ENCODE measurements around the gene RNF224. TPM values are rescaled to one million over a fixed set of nuclear protein-coding genes. Genes with fewer than 3 reads are reported as not detected.
A peak's percentile ranks its signal among the peaks of the same experiment; 100 is the strongest.

RNF224 gene
- total and polyA plus RNA-seq, 2 experiments from 2014 or later: not detected

DNA sequence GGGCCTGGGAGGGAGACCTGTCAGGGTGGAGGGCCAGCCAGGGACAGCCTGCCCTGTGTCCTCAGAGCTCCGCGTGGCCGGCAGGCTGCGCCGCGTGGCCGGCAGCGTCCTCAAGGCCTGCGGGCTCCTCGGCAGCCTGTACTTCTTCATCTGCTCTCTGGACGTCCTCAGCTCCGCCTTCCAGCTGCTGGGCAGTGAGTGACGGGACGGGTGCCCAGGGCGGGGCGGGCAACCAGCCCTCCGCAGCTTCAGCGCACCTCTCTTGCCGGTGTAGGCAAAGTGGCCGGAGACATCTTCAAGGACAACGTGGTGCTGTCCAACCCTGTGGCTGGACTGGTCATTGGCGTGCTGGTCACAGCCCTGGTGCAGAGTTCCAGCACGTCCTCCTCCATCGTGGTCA, 5.2 kb downstream of the RNF224 start:
- no peaks in the 10 kb centered on the region for H3K27me3 ChIP-seq
- TF ChIP-seq, protein P1, sequence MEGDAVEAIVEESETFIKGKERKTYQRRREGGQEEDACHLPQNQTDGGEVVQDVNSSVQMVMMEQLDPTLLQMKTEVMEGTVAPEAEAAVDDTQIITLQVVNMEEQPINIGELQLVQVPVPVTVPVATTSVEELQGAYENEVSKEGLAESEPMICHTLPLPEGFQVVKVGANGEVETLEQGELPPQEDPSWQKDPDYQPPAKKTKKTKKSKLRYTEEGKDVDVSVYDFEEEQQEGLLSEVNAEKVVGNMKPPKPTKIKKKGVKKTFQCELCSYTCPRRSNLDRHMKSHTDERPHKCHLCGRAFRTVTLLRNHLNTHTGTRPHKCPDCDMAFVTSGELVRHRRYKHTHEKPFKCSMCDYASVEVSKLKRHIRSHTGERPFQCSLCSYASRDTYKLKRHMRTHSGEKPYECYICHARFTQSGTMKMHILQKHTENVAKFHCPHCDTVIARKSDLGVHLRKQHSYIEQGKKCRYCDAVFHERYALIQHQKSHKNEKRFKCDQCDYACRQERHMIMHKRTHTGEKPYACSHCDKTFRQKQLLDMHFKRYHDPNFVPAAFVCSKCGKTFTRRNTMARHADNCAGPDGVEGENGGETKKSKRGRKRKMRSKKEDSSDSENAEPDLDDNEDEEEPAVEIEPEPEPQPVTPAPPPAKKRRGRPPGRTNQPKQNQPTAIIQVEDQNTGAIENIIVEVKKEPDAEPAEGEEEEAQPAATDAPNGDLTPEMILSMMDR (IDR thresholded peaks at IDR 0.05; ENCODE audit: low read depth, low read length): no peak
- H3K4me1 ChIP-seq (ENCODE audit: low read depth): peaks cover 17% of the 10 kb centered on the region
- H3K27ac ChIP-seq: no peak overlapping the region
- no peak for DNase-seq (ENCODE audit: low read depth in 1 of 2, low spot score in 1 of 2)
- no peak overlapping the region for H3K4me3 ChIP-seq
- H3K9me3 ChIP-seq (ENCODE audit: low read depth): no peaks in the 10 kb centered on the region
- H3K36me3 ChIP-seq: no peaks in the 10 kb centered on the region

DNA sequence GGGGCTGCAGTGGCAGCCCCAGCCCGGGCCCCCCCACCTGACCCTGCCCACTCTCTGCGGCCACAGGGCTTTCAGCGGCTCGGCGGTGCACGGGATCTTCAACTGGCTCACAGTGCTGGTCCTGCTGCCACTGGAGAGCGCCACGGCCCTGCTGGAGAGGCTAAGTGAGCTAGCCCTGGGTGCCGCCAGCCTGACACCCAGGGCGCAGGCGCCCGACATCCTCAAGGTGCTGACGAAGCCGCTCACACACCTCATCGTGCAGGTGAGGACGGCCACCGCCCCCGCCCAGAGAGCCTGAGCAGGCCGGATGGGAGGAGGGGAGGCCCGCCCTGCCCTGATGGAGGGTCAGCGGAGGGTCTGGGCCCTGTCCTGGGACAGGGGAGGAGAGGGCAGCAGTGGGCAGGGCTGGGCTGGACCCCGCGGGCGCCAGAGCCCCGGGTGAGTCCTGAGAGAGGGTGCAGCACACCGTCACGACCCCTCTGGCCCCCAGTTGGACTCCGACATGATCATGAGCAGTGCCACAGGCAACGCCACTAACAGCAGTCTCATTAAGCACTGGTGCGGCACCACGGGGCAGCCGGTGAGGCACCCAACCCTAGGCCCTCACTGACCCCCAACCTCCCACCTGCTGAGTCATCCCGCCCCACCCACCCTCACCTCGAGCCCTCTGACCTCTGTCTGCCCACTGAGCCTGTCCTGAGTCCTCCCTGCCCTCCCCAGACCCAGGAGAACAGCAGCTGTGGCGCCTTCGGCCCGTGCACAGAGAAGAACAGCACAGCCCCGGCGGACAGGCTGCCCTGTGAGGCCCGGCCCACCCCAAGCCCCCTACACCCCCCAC, 6.1 kb downstream of the RNF224 start:
- Histone ChIP-seq H3K27me3 (no peaks in the 10 kb centered on the region), H3K4me1 (ENCODE audit: low read depth) (peaks cover 14% of the 10 kb centered on the region), H3K4me3 (no peak overlapping the region), H3K9me3 (ENCODE audit: low read depth) (no peaks in the 10 kb centered on the region), H3K27ac (no peak overlapping the region), H3K36me3 (no peaks in the 10 kb centered on the region)
- TF ChIP-seq, protein P1 (IDR thresholded peaks at IDR 0.05; ENCODE audit: low read depth, low read length): no peak
- no peak for DNase-seq (ENCODE audit: low read depth in 1 of 2, low spot score in 1 of 2)

DNA sequence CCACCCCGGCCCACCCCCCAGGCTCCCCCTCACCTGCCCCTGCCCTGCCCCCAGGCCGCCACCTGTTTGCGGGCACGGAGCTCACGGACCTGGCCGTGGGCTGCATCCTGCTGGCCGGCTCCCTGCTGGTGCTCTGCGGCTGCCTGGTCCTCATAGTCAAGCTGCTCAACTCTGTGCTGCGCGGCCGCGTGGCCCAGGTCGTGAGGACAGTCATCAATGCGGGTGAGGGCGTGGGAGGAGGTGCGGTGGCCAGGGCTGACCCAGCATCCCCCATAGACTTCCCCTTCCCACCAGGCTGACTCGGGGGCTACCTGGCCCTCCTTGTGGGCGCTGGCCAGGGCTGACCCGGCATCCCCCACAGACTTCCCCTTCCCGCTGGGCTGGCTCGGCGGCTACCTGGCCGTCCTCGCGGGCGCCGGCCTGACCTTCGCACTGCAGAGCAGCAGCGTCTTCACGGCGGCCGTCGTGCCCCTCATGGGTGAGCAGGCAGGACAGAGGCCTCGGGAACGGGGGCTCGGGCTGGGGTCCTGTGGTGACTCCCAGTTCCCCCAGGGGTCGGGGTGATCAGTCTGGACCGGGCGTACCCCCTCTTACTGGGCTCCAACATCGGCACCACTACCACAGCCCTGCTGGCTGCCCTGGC, 6.9 kb downstream of the RNF224 start:
- DNase-seq (ENCODE audit: low read depth in 1 of 2, low spot score in 1 of 2): no peak
- Histone ChIP-seq H3K4me3 (no peak overlapping the region), H3K9me3 (ENCODE audit: low read depth) (no peaks in the 10 kb centered on the region), H3K36me3 (no peaks in the 10 kb centered on the region), H3K27ac (no peak overlapping the region), H3K27me3 (no peaks in the 10 kb centered on the region), H3K4me1 (ENCODE audit: low read depth) (peaks cover 14% of the 10 kb centered on the region)
- TF ChIP-seq, protein P1 (IDR thresholded peaks at IDR 0.05; ENCODE audit: low read depth, low read length): no peak

DNA sequence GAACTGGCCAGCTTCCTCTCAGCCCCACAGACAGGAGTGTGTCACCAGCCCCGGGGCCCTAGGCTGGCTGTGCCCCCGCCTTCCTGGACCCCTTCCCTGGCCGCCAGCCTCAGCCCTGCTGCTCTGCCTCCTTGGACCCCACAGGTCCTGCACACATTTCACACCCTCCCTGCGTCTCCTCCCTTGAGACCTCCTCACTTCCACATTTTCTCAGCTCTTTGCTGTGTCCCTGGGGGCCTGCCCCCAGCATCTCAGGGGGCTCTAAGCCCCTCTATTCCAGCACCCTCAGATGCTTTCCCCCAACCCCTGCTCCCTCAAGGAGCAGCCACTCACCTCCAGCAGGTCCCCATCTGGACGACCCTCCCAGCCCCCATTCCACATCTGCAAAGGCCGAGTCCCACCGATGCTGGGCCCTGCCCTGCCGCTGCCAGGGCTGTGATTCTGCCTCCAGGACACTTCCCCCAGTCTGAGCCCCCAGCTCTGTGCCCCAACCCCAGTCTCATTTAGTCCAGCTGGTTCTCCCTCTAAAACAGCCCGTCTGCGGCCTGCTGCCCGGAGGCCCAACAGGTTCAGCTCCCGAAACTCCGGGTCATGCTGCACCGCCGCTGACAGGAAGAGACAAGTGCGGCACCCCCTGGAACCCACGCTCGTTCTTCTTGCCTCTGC, 7.6 kb downstream of the RNF224 start:
- Histone ChIP-seq H3K9me3 (ENCODE audit: low read depth) (no peaks in the 10 kb centered on the region), H3K27ac (no peak overlapping the region), H3K4me1 (ENCODE audit: low read depth) (peaks cover 14% of the 10 kb centered on the region), H3K4me3 (no peak overlapping the region), H3K36me3 (no peaks in the 10 kb centered on the region), H3K27me3 (no peaks in the 10 kb centered on the region)
- DNase-seq (ENCODE audit: low read depth in 1 of 2, low spot score in 1 of 2): no peak
- TF ChIP-seq, protein P1 (IDR thresholded peaks at IDR 0.05; ENCODE audit: low read depth, low read length): no peak

DNA sequence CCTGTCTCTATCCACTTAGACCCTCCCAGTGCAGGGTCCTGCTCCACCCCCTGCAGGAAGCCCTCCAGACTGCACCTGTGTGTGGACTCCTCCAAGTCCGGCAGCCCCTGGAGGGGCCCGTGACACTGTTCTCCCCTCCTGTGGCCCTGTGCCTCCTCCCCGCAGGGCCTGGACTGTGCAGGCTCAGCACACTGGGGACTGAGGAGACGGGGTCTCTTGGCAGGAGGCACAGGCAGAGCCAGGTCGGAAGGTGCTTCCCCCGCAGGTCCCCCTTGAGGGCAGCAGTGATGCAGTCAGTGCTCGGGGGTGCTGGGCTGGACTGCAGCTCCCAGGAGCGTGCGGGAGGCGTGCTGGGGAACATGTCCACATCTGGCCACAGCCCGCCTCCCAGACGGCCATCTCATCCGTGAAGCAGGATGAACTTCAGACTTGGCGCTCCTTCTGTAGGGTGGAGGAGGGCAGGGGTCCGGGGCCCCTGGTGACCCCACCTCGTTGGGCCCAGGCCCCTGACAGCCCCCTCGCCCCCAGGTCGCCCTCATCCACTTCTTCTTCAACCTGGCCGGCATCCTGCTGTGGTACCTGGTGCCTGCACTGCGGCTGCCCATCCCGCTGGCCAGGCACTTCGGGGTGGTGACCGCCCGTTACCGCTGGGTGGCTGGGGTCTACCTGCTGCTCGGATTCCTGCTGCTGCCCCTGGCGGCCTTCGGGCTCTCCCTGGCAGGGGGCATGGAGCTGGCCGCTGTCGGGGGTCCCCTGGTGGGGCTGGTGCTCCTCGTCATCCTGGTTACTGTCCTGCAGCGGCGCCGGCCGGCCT, 8.3 kb downstream of the RNF224 start:
- Histone ChIP-seq H3K4me3 (no peak overlapping the region), H3K27me3 (no peaks in the 10 kb centered on the region), H3K4me1 (ENCODE audit: low read depth) (peaks cover 14% of the 10 kb centered on the region), H3K27ac (peak overlapping the region; percentile 32), H3K9me3 (ENCODE audit: low read depth) (no peaks in the 10 kb centered on the region), H3K36me3 (no peaks in the 10 kb centered on the region)
- no peak for DNase-seq (ENCODE audit: low read depth in 1 of 2, low spot score in 1 of 2)
- TF ChIP-seq, protein P1 (IDR thresholded peaks at IDR 0.05; ENCODE audit: low read depth, low read length): no peak
